ENCODE results near the gene CILP.

CILP gene

GRCh38 chr15:65165875-65166274, 45.4 kb downstream of the CILP start:
- no peak for FAIRE-seq
- DNase-seq (ENCODE audit: insufficient read length) = no peak
- TF ChIP-seq POLR2A (IDR thresholded peaks at IDR 0.05; ENCODE audit: low read depth, low read length) (no peak), POLR2AphosphoS5 (IDR thresholded peaks at IDR 0.05; ENCODE audit: low read depth, low read length) (no peak)

- FAIRE-seq (no peak), DNase-seq (ENCODE audit: insufficient read length) (no peak)
- no peak for TF ChIP-seq TAF1 (IDR thresholded peaks at IDR 0.05; ENCODE audit: borderline replicate concordance, low read depth, low read length)
- TF ChIP-seq POLR2A (IDR thresholded peaks at IDR 0.05; ENCODE audit: low read depth, low read length) = no peak
- TF ChIP-seq POLR2AphosphoS5 (IDR thresholded peaks at IDR 0.05; ENCODE audit: low read depth, low read length) = no peak
These were observed 47.1 kb downstream of the CILP start for GRCh38 chr15:65164139-65164538.

- DNase-seq (ENCODE audit: insufficient read length) = no peak
- FAIRE-seq = no peak
- no peak for TF ChIP-seq POLR2A (IDR thresholded peaks at IDR 0.05; ENCODE audit: low read depth, low read length)
- TF ChIP-seq TAF1 (IDR thresholded peaks at IDR 0.05; ENCODE audit: borderline replicate concordance, low read depth, low read length) = no peak
- no peak for TF ChIP-seq POLR2AphosphoS5 (IDR thresholded peaks at IDR 0.05; ENCODE audit: low read depth, low read length)
These were observed 48.2 kb downstream of the CILP start for GRCh38 chr15:65163041-65163440.

- FAIRE-seq (no peak), DNase-seq (ENCODE audit: insufficient read length) (no peak)
- TF ChIP-seq TAF1 (IDR thresholded peaks at IDR 0.05; ENCODE audit: borderline replicate concordance, low read depth, low read length) (no peak), POLR2AphosphoS5 (IDR thresholded peaks at IDR 0.05; ENCODE audit: low read depth, low read length) (no peak), POLR2A (IDR thresholded peaks at IDR 0.05; ENCODE audit: low read depth, low read length) (no peak)
These were observed 54.6 kb downstream of the CILP start for GRCh38 chr15:65156692-65157091.

- no peak for TF ChIP-seq POLR2A (IDR thresholded peaks at IDR 0.05; ENCODE audit: low read depth, low read length)
- TF ChIP-seq TAF1 (IDR thresholded peaks at IDR 0.05; ENCODE audit: borderline replicate concordance, low read depth, low read length) = no peak
- no peak for TF ChIP-seq POLR2AphosphoS5 (IDR thresholded peaks at IDR 0.05; ENCODE audit: low read depth, low read length)
- DNase-seq (ENCODE audit: insufficient read length) (no peak), FAIRE-seq (no peak)
These were observed 56.6 kb downstream of the CILP start for GRCh38 chr15:65154720-65155119.

- FAIRE-seq (no peak), DNase-seq (ENCODE audit: insufficient read length) (no peak)
- TF ChIP-seq POLR2A (IDR thresholded peaks at IDR 0.05; ENCODE audit: low read depth, low read length) = no peak
- no peak for TF ChIP-seq TAF1 (IDR thresholded peaks at IDR 0.05; ENCODE audit: borderline replicate concordance, low read depth, low read length)
- TF ChIP-seq POLR2AphosphoS5 (IDR thresholded peaks at IDR 0.05; ENCODE audit: low read depth, low read length) = no peak
These were observed 63.4 kb downstream of the CILP start for GRCh38 chr15:65147902-65148301.

- FAIRE-seq (no peak), DNase-seq (ENCODE audit: insufficient read length) (no peak)
- TF ChIP-seq POLR2A (IDR thresholded peaks at IDR 0.05; ENCODE audit: low read depth, low read length) (no peak), POLR2AphosphoS5 (IDR thresholded peaks at IDR 0.05; ENCODE audit: low read depth, low read length) (no peak), TAF1 (IDR thresholded peaks at IDR 0.05; ENCODE audit: borderline replicate concordance, low read depth, low read length) (no peak)
These were observed 64.8 kb downstream of the CILP start for GRCh38 chr15:65146438-65146837.

Measured in GM12892 (cell line).